HepG2 (cell line): ENCODE measurements around the gene BRAT1. TPM values are rescaled to one million over a fixed set of nuclear protein-coding genes. Genes with fewer than 3 reads are reported as not detected.

Source experiments
- ATAC-seq: fragments of 200-7000 bp; cut with Tn5 transposase; 3 replicates; pipeline ENCODE4 v1.9.1; 2020; ENCODE audit warnings: mild to moderate bottlenecking, moderate library complexity
- BruUV-seq: library from RNA; stranded (reverse); fragments of 400-500 nt; replicated peaks from 2 replicates; lab custom pipeline; 2021; lab: Mats Ljungman, UMichigan
- CTCF ChIA-PET: fragments of 300-600 bp; formaldehyde crosslinking; extraction: SDS; loops from one replicate; lab custom pipeline; 2021; ENCODE audit warnings: low total read pairs, inconsistent platforms, low intra/inter-chr PET ratio; lab: Yijun Ruan, JAX
- POLR2A ChIA-PET: fragments of 350-600 bp; sonication (Branson Sonifier 250); formaldehyde crosslinking; loops from one replicate; lab custom pipeline; 2020; ENCODE audit warnings: antibody characterized with exemption, inconsistent platforms; lab: Yijun Ruan, JAX
- DNase-seq: peaks from one replicate; pipeline ENCODE4 v3.0.0-alpha.2; 2015; ENCODE audit warnings: low spot score
- FAIRE-seq: peaks from 3 replicates; lab custom pipeline; 2011; peaks lifted over from hg19 to GRCh38; lab: Jason Lieb, UNC
- H2AFZ ChIP-seq: one replicate; pipeline ENCODE4 v1.6.1; 2011; ENCODE audit warnings: low read length, inconsistent platforms
- H3K27ac ChIP-seq: fragments of 300-600 bp; 3 replicates; pipeline ENCODE4 v1.8.0; 2011; ENCODE audit warnings: mixed run types, mild to moderate bottlenecking, mixed read lengths, low read length, inconsistent platforms; ENCODE audit not compliant: insufficient read depth; ENCODE audit errors: extremely low read length
- H3K27me3 ChIP-seq, 2 experiments: fragments of 200-600 bp in 1 of 2; 2 replicates in 1 of 2; 3 replicates in 1 of 2; pipeline versions ENCODE4 v1.6.0 to v1.8.0; 2011; ENCODE audit warnings: low read length in 2 of 2, mild to moderate bottlenecking in 2 of 2, moderate library complexity in 2 of 2, inconsistent platforms in 1 of 2; ENCODE audit not compliant: insufficient read depth in 2 of 2, control insufficient read depth in 1 of 2
- H3K36me3 ChIP-seq, 2 experiments: fragments of 200-600 bp in 1 of 2; replicated peaks in 1 of 2; 2 replicates in 1 of 2; 3 replicates in 1 of 2; pipeline versions ENCODE4 v1.5.1 to v1.8.0; 2011; ENCODE audit warnings: low read length in 2 of 2, inconsistent platforms in 1 of 2; ENCODE audit not compliant: insufficient read depth in 2 of 2, control insufficient read depth in 1 of 2
- H3K4me1 ChIP-seq: 2 replicates; pipeline ENCODE4 v1.5.1; 2012; ENCODE audit warnings: low read length, inconsistent platforms; ENCODE audit not compliant: insufficient read depth
- H3K4me2 ChIP-seq: 2 replicates; pipeline ENCODE4 v1.6.0; 2011; ENCODE audit warnings: low read depth, low read length, inconsistent platforms
- H3K4me3 ChIP-seq, 3 experiments: fragments of 200-600 bp in 1 of 3; sonication (generic), shearing (Covaris generic) in 1 of 3; replicated peaks in 1 of 3; 2 replicates each; pipeline ENCODE4 v1.5.1; 2011 to 2016; ENCODE audit warnings: low read length in 3 of 3, inconsistent platforms in 2 of 3, low read depth in 2 of 3, mild to moderate bottlenecking in 2 of 3, control low read depth in 1 of 3, mixed read lengths in 1 of 3; ENCODE audit not compliant: insufficient read depth in 1 of 3
- H3K79me2 ChIP-seq: one replicate; pipeline ENCODE4 v1.6.1; 2011; ENCODE audit warnings: low read length, inconsistent platforms; ENCODE audit not compliant: insufficient read depth
- H3K9ac ChIP-seq: 2 replicates; pipeline ENCODE4 v1.6.0; 2011; ENCODE audit warnings: mild to moderate bottlenecking, low read depth, low read length, inconsistent platforms; ENCODE audit not compliant: insufficient read depth
- H3K9me3 ChIP-seq: 2 replicates; pipeline ENCODE4 v1.5.1; 2012; ENCODE audit warnings: mild to moderate bottlenecking, low read length
- H4K20me1 ChIP-seq: 2 replicates; pipeline ENCODE4 v1.6.0; 2011; ENCODE audit warnings: inconsistent platforms, mild to moderate bottlenecking, low read length, moderate library complexity; ENCODE audit not compliant: insufficient read depth
- ATF3 ChIP-seq: sonication (generic); formaldehyde crosslinking; IDR thresholded peaks from 2 replicates; pipeline ENCODE4 v1.4.0; 2020; ENCODE audit warnings: missing genetic modification reagents
- BHLHE40 ChIP-seq: IDR thresholded peaks from 2 replicates; pipeline ENCODE4 v1.6.1; 2011; ENCODE audit warnings: low read length, improper control_type of control experiment
- CHCHD3 ChIP-seq: sonication (generic); formaldehyde crosslinking; IDR thresholded peaks from 2 replicates; pipeline ENCODE4 v1.8.0; 2022; ENCODE audit warnings: mild to moderate bottlenecking, missing genetic modification reagents, moderate library complexity
- HHEX ChIP-seq: IDR thresholded peaks from 2 replicates; pipeline ENCODE4 v1.6.1; 2016; ENCODE audit warnings: control low read depth
- HOMEZ ChIP-seq: IDR thresholded peaks from 2 replicates; pipeline ENCODE4 v1.6.1; 2016; ENCODE audit warnings: low read depth
- KLF11 ChIP-seq: IDR thresholded peaks from 2 replicates; pipeline ENCODE4 v1.6.1; 2016; ENCODE audit warnings: missing compliant biosample characterization
- MXI1 ChIP-seq: IDR thresholded peaks from 3 replicates; pipeline ENCODE4 v1.6.1; 2012; ENCODE audit warnings: low read depth, low read length, inconsistent platforms, borderline replicate concordance
- MYNN ChIP-seq: sonication (generic); formaldehyde crosslinking; IDR thresholded peaks from 2 replicates; pipeline ENCODE4 v1.4.0; 2020; ENCODE audit warnings: mild to moderate bottlenecking, low read depth, missing genetic modification reagents
- MYPOP ChIP-seq: sonication (generic); formaldehyde crosslinking; IDR thresholded peaks from 2 replicates; pipeline ENCODE4 v1.8.1; 2023; ENCODE audit warnings: mild to moderate bottlenecking, moderate library complexity, missing genetic modification reagents
- NFYC ChIP-seq: IDR thresholded peaks from 2 replicates; pipeline ENCODE4 v1.6.1; 2016; ENCODE audit warnings: missing genetic modification reagents, missing compliant biosample characterization
- NR2F6 ChIP-seq, 2 experiments: IDR thresholded peaks; 2 replicates each; pipeline ENCODE4 v1.6.1; 2016; ENCODE audit warnings: antibody characterized with exemption in 1 of 2, mild to moderate bottlenecking in 1 of 2
- REPIN1 ChIP-seq: sonication (generic); formaldehyde crosslinking; IDR thresholded peaks from 2 replicates; pipeline ENCODE4 v1.8.0; 2022; ENCODE audit warnings: missing genetic modification reagents, low read depth, mild to moderate bottlenecking, borderline replicate concordance
- RFXANK ChIP-seq: IDR thresholded peaks from 2 replicates; pipeline ENCODE4 v1.6.1; 2016
- SALL1 ChIP-seq: sonication (generic); formaldehyde crosslinking; IDR thresholded peaks from 2 replicates; pipeline ENCODE4 v1.8.0; 2022; ENCODE audit warnings: mild to moderate bottlenecking, missing genetic modification reagents
- SMC3 ChIP-seq: IDR thresholded peaks from 2 replicates; pipeline ENCODE4 v1.6.1; 2011; ENCODE audit warnings: low read length, improper control_type of control experiment
- SNAPC5 ChIP-seq: sonication (generic); formaldehyde crosslinking; IDR thresholded peaks from 2 replicates; pipeline ENCODE4 v1.8.1; 2023; ENCODE audit warnings: mild to moderate bottlenecking, missing genetic modification reagents, borderline replicate concordance
- ZNF207 ChIP-seq: fragments of 450-650 bp; IDR thresholded peaks from 2 replicates; pipeline ENCODE4 v1.6.1; 2016; ENCODE audit warnings: antibody characterized with exemption, borderline replicate concordance
- ZNF276 ChIP-seq: sonication (generic); formaldehyde crosslinking; IDR thresholded peaks from 2 replicates; pipeline ENCODE4 v1.4.0; 2020; ENCODE audit warnings: mild to moderate bottlenecking, low read depth, missing genetic modification reagents
- ZNF333 ChIP-seq: sonication (generic); formaldehyde crosslinking; IDR thresholded peaks from 2 replicates; pipeline ENCODE4 v1.4.0; 2020; ENCODE audit warnings: mild to moderate bottlenecking, missing genetic modification reagents, borderline replicate concordance
- ZNF614 ChIP-seq: IDR thresholded peaks from 2 replicates; pipeline ENCODE4 v1.6.1; 2018; ENCODE audit warnings: missing biosample characterization, missing genetic modification reagents, inconsistent platforms, borderline replicate concordance
- ZNF747 ChIP-seq: sonication (generic); formaldehyde crosslinking; IDR thresholded peaks from 2 replicates; pipeline ENCODE4 v1.8.1; 2023; ENCODE audit warnings: missing genetic modification reagents, mild to moderate bottlenecking, borderline replicate concordance
- ZNF768 ChIP-seq: sonication (generic); formaldehyde crosslinking; IDR thresholded peaks from 2 replicates; pipeline ENCODE4 v1.4.0; 2020; ENCODE audit warnings: missing genetic modification reagents
- ZNF83 ChIP-seq: sonication (generic); formaldehyde crosslinking; IDR thresholded peaks from 2 replicates; pipeline ENCODE4 v1.4.0; 2020; ENCODE audit warnings: missing genetic modification reagents, mild to moderate bottlenecking, borderline replicate concordance
- WGBS: methylation state at CpG from one replicate; pipeline ENCODE4 v1.1.6; 2017; ENCODE audit warnings: low lambda C conversion rate; 5-methylcytosine and 5-hydroxymethylcytosine counted together
- in situ Hi-C: cut with HindIII; loops from 2 replicates; pipeline ENCODE4 v1.10.0; 2017; ENCODE audit warnings: low pct_unique_long_range_greater_than_20kb; ENCODE audit not compliant: extremely low pct_ligation_motif_present
- intact Hi-C: fragments of 100-400 bp; cut with micrococcal nuclease; formaldehyde crosslinking; loops from one replicate; pipeline ENCODE4 v1.10.0; 2022; ENCODE audit not compliant: unreplicated experiment
- polyA plus RNA-seq, 8 experiments: library from polyadenylated mRNA; depleted of rRNA in 3 of 8; stranded (reverse) in 7 of 8; unstranded in 1 of 8; fragments of >200 nt; fragmentation: Illumina TruSeq in 4 of 8; extraction: Trizol in 4 of 8; gene quantifications; 2 replicates each; pipeline versions ENCODE4 v1.2.1 to v1.2.3, GENCODE V29; 2011 to 2016; ENCODE audit warnings: low read depth in 4 of 8, missing spikeins in 1 of 8, mixed read lengths in 1 of 8; ENCODE audit not compliant: insufficient read depth in 1 of 8
- total RNA-seq, 5 experiments: library from RNA; depleted of rRNA; stranded (reverse); fragments of >200 nt; fragmentation: Illumina TruSeq; extraction: Trizol; gene quantifications; 2 replicates each; pipeline ENCODE4 v1.2.3, GENCODE V29; 2016; ENCODE audit warnings: low read depth in 1 of 5

The BRAT1 gene
- total and polyA plus RNA-seq, 2 of the 13 experiments (the other 11 are each of a cell fraction or from before 2014, with no cell fraction given), result 10.2 to 20.3 TPM

- in situ Hi-C loops, result no loop called here
- Histone ChIP-seq H3K36me3 (no peaks in the 10 kb centered on the region), H3K79me2 (no peaks in the 10 kb centered on the region), H3K9ac (no peak overlapping the region), H3K27ac (no peak overlapping the region), H2AFZ (no peak overlapping the region), H3K4me1 (peaks cover 67% of the 10 kb centered on the region), H3K4me2 (peak overlapping the region; percentile 56), H3K9me3 (no peaks in the 10 kb centered on the region), H3K27me3 (peaks cover 1 to 40% of the 10 kb centered on the region in 2 experiments), H4K20me1 (no peaks in the 10 kb centered on the region), H3K4me3 (peak overlapping the region in 2 of 3 experiments; percentile 29 to 66; a peak in 3 of 6 replicates)
- FAIRE-seq (no peak), ATAC-seq (no peak), DNase-seq (no peak)
- no CpG with 5 or more reads among the region's 22 CpGs for WGBS
- ChIA-PET POLR2A (no interaction called here), CTCF (no interaction called here)
- intact Hi-C loops, result loop anchor here (5.0 kb wide), 1 partner anchor 46 kb away; the partner anchor contains the start of gene GRIFIN
- no TSS peak for BruUV-seq
- TF ChIP-seq ATF3 (no peak), SALL1 (CRISPR knock-in tag) (peak; percentile 19; the same call in 1 of the 2 replicates), SMC3 (no peak), ZNF614 (CRISPR knock-in tag) (no peak), KLF11 (CRISPR knock-in tag) (no peak), SNAPC5 (CRISPR knock-in tag) (no peak), ZNF768 (peak; percentile 43; the same call in 1 of the 2 replicates), HHEX (CRISPR knock-in tag) (no peak), MYPOP (CRISPR knock-in tag) (0 out of 2 replicates have a peak, but pooled peaks have one; percentile 6), ZNF83 (CRISPR knock-in tag) (no peak), MXI1 (no peak), NR2F6 (IDR thresholded peaks at IDR 0.05) (no peak), NR2F6 (CRISPR knock-in tag; IDR thresholded peaks at IDR 0.05) (no peak), HOMEZ (no peak), NFYC (CRISPR knock-in tag) (no peak), ZNF747 (no peak), ZNF207 (no peak), CHCHD3 (CRISPR knock-in tag) (0 out of 2 replicates have a peak, but pooled peaks have one; percentile 33), REPIN1 (CRISPR knock-in tag) (no peak), ZNF333 (no peak), MYNN (CRISPR knock-in tag) (no peak), BHLHE40 (no peak), RFXANK (CRISPR knock-in tag) (no peak), ZNF276 (CRISPR knock-in tag) (no peak)
Measured at GRCh38 chr7:2523461-2523936, 31.8 kb downstream of the BRAT1 start.
